HG03108 (cell line): Measurements from ENCODE around the gene ATP5PB.

ENCODE experiments used
- ATAC-seq: cut with Tn5 transposase; IDR thresholded peaks from one replicate; pipeline ENCODE4 v1.9.1; 2021; ENCODE audit warnings: moderate library complexity; ENCODE audit not compliant: unreplicated experiment

Gene ATP5PB

DNA sequence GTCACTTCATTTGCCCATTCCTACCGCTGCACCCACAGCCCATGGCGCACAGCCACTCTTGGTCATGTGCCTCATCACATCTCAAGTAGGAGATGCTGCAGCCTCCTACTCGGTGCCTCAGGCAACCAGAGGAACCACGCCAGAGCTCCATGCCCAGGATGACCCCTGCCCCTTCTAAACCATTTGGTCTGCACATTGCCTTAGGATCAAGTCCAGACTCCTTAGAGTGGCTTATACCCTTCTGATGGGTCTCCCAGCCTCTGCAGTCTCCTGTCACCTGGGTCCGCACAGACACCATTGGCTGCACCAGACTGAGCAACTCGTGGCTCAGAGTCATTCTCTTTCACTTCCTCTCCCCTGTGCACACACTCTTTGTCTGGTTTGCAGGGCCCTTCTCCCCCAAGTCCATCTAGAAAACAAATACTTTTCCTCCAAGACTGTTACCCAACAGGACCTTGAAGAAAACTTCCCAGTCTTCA lies 56.4 kb downstream of the ATP5PB start:
- ATAC-seq, result peak; percentile 48

DNA sequence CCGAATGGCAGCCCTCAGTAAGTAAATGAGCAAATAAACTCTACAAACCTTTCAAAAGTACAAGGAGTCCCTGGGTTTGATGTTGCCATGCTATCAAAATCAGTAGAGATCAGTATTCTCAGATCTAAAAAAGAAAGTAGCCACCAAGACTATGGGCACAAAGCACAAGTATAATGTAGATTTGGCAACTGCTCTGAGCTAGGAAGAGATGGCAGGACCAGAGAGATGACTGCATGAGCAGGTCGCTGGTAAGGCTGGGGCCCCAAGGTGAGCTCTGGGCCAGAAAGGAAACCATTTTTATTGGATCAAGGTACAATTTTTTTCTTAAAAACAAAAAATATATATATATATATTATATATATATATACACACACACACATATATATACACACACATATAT lies 57.3 kb downstream of the ATP5PB start:
- ATAC-seq, result no peak

DNA sequence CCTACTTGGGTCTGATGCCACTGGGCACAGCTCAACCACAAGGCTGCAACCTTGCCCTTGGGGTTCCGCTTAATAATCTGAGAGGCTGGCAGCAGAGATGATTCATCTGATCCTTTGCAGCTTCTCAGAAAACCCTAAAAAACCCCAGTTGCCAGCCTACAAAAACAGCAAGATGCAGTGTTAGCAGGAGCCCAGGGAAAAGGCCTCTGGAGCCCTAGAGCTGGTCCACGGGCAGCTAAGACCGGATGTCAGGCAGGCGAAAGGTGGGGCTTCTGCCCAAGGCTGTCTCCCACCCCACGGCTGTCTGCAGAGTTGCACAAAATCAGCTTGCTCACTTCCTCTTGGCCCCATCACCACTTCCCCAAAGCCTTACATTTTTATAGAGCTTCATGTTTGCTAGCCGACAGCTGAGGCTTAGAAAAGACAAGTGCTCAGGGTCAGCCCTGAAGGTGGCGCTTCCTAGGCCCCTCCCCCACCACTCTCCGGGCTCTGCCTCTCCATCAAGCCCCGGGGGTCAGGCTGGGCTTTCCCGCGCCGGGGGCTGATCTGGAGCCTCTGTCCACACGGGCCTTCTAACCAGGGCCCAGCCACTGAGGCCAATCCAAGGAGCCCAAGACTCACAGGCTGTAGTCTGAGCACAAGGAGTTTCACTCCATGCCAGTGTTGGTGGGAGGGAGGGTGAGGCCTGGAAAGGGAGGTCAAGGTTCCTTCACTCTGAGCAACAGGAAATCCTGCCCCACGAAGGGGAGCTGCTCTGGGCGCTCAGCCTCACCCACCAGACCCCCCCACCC lies 58.3 kb downstream of the ATP5PB start:
- peak; percentile 47 for ATAC-seq

DNA sequence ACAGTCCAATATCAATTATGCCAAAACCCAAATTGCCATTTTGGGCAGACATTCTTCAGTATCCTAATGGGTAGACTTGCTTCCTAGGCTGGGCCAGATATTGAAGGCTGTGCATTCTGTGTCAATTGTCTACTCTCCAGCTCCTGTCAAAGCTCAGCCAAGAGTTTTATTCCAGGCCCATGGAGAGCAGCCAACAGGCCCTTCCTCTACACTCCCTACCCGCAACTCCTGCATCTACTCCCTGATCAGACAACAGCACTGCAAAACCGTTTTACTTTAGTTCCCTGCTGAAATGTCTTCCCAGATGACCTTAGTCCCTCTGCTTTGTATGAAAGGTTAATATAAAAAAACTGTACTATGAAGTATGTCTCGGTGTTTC lies 60.7 kb downstream of the ATP5PB start:
- no peak for ATAC-seq

DNA sequence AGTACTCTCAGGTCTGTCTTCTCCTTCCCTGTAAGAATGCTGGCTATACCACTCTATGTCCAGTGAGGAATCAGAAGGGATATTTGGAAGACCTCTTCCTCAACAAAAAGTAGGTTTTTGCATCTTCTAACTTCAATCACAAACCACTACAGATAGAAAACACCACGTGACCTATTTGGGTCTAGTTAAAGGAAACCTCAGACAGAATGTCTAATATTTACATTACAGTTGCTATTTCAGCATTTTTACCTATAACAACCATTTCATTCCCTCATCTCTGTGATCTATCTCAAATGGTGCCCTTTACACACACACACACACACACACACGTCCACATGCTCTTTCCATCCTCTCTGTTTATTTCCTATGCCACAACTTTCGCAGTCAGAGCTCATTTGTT lies 62.1 kb downstream of the ATP5PB start:
- ATAC-seq, result no peak
